G401.6 (cell line): ENCODE results near the gene TNIP1.

Source experiments
- FAIRE-seq: peaks from 2 replicates; lab custom pipeline; 2012; peaks lifted over from hg19 to GRCh38; lab: Jason Lieb, UNC

The TNIP1 gene

GRCh38 chr5:151064916-151065499, 15.8 kb downstream of the TNIP1 start:
- FAIRE-seq = no peak

DNA sequence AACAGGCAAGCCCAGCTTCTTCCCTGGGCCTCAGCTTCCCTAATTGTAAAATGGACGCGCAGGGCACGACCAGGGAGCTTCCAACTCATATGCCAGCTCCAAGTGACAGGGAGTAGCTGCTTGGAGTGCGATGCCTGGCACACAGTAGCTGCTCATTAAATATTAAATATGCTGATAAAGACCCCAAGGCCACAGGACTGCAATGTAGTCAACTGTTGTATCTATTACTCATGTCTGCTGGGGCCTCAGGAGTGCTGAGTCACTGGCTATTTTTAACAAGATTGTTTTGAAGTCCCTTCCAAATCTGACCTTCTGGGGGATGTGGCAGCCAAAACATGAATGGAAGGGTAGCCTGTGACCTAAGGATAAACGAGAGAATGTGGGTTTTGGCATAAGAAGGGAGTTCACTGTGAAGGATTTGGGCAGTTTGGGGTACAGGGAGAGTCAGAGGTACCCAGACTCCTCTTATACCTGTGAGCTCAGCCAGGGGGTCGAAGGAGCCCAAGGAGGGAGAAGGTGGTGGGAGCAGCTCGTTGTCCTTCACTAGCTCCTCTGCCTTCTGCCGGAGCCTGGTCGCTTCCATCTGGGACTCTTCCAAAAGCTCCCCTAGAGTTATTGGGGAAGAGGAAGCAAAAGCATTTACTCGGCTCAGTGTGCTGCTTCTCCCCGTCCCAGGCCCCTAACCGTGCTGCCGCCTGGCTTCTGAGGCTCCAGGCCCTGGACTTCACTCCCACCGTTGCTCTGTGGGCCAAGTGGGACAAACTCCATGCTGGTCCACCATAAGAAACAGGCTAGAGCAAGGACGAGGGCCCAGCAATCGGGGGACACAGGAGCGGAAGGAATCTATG, 17.5 kb downstream of the TNIP1 start:
- no peak for FAIRE-seq

- FAIRE-seq = no peak
Observed at GRCh38 chr5:151062405-151063141, 18.3 kb downstream of the TNIP1 start.

DNA sequence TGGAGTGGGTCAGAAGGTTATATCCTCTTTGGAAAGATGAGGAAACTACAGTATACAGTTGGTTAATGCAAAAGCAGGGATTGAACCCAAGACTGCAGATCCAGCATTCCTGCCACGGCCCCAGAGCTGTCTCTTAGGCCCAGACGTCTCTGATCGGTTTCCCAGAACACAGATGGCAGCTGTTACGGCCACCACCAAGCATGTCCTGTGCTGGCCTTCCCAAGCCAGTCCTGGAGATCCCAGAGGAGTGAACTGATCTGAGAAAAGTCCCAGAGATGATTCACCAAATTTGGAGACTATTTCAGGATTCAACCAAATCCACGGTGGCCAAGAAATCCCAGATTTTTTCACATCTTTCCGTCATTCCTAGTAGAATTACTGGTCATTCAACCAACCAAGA, 20.1 kb downstream of the TNIP1 start:
- no peak for FAIRE-seq

- FAIRE-seq = no peak
Observed at GRCh38 chr5:151058891-151059489, 21.8 kb downstream of the TNIP1 start.

- FAIRE-seq = no peak
Observed at GRCh38 chr5:151058301-151058700, 22.5 kb downstream of the TNIP1 start.

DNA sequence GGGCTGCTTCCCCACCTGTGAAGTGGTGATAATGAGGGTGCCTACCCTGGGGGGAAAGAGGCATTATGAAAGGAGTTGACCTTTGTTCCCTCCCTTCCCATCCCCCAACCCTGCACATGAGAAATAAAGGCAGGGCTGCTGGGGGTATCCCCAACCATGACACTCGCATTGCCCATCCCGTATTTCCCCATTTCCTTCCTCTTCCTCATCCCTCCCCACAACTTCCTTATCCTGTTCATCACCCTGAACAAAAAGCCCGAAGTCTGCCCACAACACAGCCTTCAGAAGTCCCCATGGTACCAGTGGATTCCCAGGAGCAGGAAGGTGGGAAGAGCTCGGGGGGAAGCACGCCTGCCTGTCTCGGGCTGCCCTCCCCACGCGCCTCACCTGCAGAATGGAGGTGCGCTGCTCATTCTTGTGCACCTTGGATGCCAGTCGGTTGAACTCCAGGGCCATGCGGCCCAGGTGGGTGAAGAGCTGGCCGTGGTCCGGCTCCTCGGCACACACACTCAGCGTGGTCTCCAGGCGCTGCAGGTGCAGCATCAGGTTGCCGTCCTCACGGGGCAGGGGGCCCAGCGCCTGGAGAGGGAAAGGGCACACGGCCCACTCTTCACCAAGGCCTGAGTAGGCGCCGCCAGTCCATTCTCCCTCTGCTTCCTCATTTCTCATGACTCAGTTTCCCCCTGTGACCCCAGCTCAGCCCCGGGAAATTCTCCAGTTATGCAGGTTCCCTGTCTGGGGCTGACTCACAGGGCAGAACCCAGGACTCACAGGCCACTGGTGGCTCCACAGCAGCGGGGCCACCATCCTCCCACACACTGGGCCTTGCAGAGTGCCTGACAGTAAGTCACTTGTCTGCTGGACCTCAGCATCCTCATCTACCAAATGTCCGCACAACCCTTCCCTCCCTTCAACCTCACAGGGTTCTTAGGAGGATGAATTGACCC, 24.2 kb downstream of the TNIP1 start:
- FAIRE-seq = no peak

- no peak for FAIRE-seq
Observed at GRCh38 chr5:151055336-151055735, 25.5 kb downstream of the TNIP1 start.

- FAIRE-seq = no peak
Observed at GRCh38 chr5:151054709-151055108, 26.1 kb downstream of the TNIP1 start.

GRCh38 chr5:151053796-151054462, 26.9 kb downstream of the TNIP1 start:
- FAIRE-seq = no peak

- FAIRE-seq = no peak
Observed at GRCh38 chr5:151052836-151053235, 28.0 kb downstream of the TNIP1 start.

- FAIRE-seq = no peak
Observed at GRCh38 chr5:151051931-151052608, 28.8 kb downstream of the TNIP1 start.

DNA sequence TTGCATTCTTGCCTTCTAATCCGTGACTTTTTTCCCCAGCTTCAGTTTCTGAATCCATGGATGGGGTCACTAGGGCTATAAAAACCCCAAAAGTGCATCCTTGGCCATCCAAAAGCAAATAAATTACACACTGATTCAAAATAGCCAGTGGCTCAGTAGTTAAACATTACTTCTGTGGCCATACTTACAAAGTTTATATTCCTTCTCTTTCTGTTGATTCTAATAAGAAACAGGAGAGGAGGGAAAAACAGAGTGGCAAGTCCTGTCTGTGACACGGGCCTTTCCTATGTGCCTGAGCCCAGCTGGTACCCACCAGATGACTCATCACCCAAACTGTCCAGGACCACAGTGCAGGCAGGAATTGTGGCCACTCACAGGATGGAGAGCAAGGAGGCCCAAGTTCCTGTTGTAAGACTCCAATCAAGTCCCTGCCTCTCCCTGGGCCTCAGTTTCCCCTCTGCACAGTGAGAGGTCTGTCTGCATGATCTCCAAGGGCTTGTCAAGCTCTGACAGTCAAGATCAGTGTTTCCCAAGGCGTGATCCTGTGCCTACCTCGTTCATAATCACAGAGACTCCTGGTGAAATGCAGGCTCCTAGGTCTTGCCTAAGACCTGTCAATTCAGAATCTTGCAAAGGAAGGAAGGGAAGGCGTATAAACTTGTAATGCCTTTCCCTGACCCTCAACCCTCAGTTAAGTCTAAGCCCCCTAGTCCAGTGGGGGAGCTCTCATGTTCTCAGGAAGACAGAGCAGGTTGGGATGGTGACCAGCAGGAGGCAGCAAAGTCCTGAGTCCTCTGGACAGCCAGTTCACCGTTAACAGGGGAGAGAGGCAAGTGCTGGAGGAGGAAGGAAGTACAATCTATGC, 29.5 kb downstream of the TNIP1 start:
- FAIRE-seq = peak; percentile 90

DNA sequence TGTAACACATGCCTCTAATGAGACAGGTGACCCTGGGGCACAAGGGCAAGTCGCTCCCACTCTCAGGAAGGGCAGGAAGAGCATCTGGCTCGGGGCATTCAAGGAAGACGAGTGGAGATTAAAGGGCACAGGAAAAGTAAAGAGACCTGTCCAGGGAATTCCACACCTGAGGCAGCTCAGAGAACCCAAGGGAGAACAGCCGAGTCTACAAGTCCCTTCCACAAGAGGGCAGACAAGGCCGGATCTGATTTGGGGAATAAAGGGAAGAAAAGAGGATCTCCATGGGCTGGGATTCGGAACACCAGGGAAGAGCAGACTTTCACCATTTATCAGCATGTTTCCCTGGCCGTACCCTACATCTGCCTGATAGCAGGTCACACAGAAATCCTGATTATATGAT, 32.3 kb downstream of the TNIP1 start:
- no peak for FAIRE-seq

GRCh38 chr5:151047814-151048425, 32.9 kb downstream of the TNIP1 start:
- no peak for FAIRE-seq

- no peak for FAIRE-seq
Observed at GRCh38 chr5:151042453-151043093, 38.3 kb downstream of the TNIP1 start.

DNA sequence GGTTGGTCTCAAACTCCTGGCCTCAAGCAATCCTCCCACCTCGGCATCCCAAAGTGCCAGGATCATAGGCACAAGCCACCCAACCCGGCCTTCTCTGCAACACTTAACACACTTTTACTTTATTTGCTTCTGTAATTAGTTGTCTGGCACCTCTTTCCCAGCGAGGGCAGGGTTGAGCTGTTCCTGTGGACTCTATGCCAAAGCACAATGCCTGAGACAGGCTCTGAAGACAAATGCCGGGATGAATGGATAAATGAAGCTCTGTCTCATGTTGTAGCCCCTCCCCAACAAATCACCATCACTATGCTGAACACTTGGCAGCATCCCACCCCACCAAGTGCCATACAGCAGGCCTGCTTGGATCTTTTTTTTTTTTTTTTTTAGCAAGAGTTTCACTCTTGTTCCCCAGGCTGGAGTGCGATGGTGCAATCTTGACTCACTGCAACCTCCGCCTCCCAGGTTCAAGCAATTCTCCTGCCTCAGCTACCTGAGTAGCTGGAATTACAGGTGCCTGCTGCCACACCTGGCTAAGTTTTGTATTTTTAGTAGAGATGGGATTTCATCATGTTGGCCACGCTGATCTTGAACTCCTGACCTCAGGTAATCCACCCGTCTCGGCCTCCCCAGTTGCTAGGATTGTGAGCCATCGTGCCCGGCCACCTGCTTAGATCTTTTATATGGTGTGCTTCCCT, 39.1 kb downstream of the TNIP1 start:
- no peak for FAIRE-seq

DNA sequence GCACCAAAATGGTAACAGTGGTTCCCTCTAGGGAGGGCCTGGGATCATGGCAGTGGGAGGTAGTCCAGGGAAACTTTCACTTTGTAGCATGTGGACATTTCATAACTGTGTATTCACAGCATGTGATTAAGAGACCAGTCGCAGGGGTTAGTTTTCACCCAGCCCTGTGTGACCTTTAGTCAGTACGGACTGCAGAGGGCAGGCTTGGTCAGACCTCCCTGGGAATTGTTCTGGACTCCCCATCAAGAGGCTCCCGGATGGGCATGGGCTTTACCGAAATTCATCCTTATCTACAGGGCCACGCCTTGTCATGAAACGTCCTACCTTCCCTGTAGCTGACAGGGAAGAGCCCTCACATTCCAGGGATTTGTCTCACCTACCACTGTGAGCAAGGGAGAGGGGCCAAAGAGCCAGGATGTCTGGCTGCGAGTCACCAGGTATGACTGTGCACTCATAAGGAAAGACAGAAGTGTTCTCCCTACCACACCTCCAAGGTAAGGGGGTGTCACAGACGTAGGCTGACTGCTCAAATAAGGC, 40.6 kb downstream of the TNIP1 start:
- FAIRE-seq = no peak
